Gastroesophageal sphincter (tissue), 3 donors: ENCODE results near the gene YIPF5.

ENCODE experiments used
- CTCF ChIP-seq, 4 experiments: fragments of 200-600 bp in 2 of 4; fragments of 450-650 bp in 2 of 4; sonication (generic) in 1 of 4; IDR thresholded peaks; one replicate each; pipeline ENCODE4 v1.5.1; 2017 to 2019; ENCODE audit warnings: antibody characterized with exemption in 4 of 4, mild to moderate bottlenecking in 2 of 4, moderate library complexity in 2 of 4
- POLR2A ChIP-seq, 2 donors: fragments of 450-650 bp; IDR thresholded peaks; one replicate each; pipeline ENCODE4 v1.6.1; 2017; ENCODE audit warnings: antibody characterized with exemption in 2 of 2, mild to moderate bottlenecking in 2 of 2, moderate library complexity in 1 of 2
- POLR2AphosphoS5 ChIP-seq: sonication (generic); formaldehyde crosslinking; IDR thresholded peaks from one replicate; pipeline ENCODE4 v1.6.1; 2017; ENCODE audit warnings: antibody characterized with exemption

GRCh38 chr5:144131261-144131660, 39.2 kb downstream of the YIPF5 start:
- TF ChIP-seq CTCF (IDR thresholded peaks at IDR 0.05) (no peak), POLR2AphosphoS5 (no peak), POLR2A (IDR thresholded peaks at IDR 0.05) (no peak)
